IMR-90 (cell line): ENCODE results near the gene VPS13C.

ENCODE experiments used
- CTCF ChIP-seq: conservative IDR thresholded peaks from 2 replicates; pipeline ENCODE4 v1.5.1; 2012; ENCODE audit warnings: mild to moderate bottlenecking, low read depth, low read length, improper control_type of control experiment
- MAFK ChIP-seq: IDR thresholded peaks from 2 replicates; pipeline ENCODE4 v1.6.1; 2012; ENCODE audit warnings: low read depth, low read length, improper control_type of control experiment
- POLR2A ChIP-seq: IDR thresholded peaks from 2 replicates; pipeline ENCODE4 v1.6.1; 2012; ENCODE audit warnings: mild to moderate bottlenecking, low read depth, low read length
- RFX5 ChIP-seq: IDR thresholded peaks from 2 replicates; pipeline ENCODE4 v1.8.0; 2012; ENCODE audit warnings: low read depth, mild to moderate bottlenecking, low read length, moderate library complexity

GRCh38 chr15:61822511-61822910 lies 237.7 kb downstream of the VPS13C start:
- no peak for TF ChIP-seq POLR2A
- no peak for TF ChIP-seq RFX5
- no peak for TF ChIP-seq CTCF
- TF ChIP-seq MAFK, result no peak
